Stimulated activated CD8-positive, alpha-beta memory T cell treated with anti-CD3 and anti-CD28 coated beads, Interleukin-7, amount 100 ng/mL, for 1 hour (primary cell): Measurements from ENCODE around the gene IFT88.

Experiments
- DNase-seq, 2 donors: peaks; one replicate each; pipeline ENCODE4 v3.0.0-alpha.2; 2020; ENCODE audit warnings: low read depth in 2 of 2

IFT88 gene

GRCh38 chr13:20714563-20715329, 147.8 kb downstream of the IFT88 start:
- no peak for DNase-seq

- DNase-seq: no peak
Observed at GRCh38 chr13:20715330-20715712, 148.4 kb downstream of the IFT88 start.

- DNase-seq: no peak
Observed at GRCh38 chr13:20716951-20717350, 150.0 kb downstream of the IFT88 start.

- no peak for DNase-seq
Observed at GRCh38 chr13:20717581-20718542, 150.9 kb downstream of the IFT88 start.

GRCh38 chr13:20718958-20719566, 152.1 kb downstream of the IFT88 start:
- no peak for DNase-seq

GRCh38 chr13:20719783-20720182, 152.8 kb downstream of the IFT88 start:
- no peak for DNase-seq

GRCh38 chr13:20720499-20720898, 153.5 kb downstream of the IFT88 start:
- no peak for DNase-seq

GRCh38 chr13:20721058-20721453, 154.1 kb downstream of the IFT88 start:
- no peak for DNase-seq

- no peak for DNase-seq
Observed at GRCh38 chr13:20721454-20722357, 154.7 kb downstream of the IFT88 start.

GRCh38 chr13:20727856-20728255, 160.9 kb downstream of the IFT88 start:
- no peak for DNase-seq

- no peak for DNase-seq
Observed at GRCh38 chr13:20728579-20729311, 161.8 kb downstream of the IFT88 start.

GRCh38 chr13:20729633-20730585, 163.0 kb downstream of the IFT88 start:
- DNase-seq: no peak

- DNase-seq: no peak
Observed at GRCh38 chr13:20738616-20739015, 171.7 kb downstream of the IFT88 start.

- no peak for DNase-seq
Observed at GRCh38 chr13:20740021-20740420, 173.1 kb downstream of the IFT88 start.
